HG03159 (cell line): ENCODE results near the gene HOXA11.

ENCODE experiments used
- ATAC-seq: cut with Tn5 transposase; IDR thresholded peaks from one replicate; pipeline ENCODE4 v1.9.1; 2021; ENCODE audit warnings: mild to moderate bottlenecking, moderate library complexity; ENCODE audit not compliant: unreplicated experiment

The HOXA11 gene

DNA sequence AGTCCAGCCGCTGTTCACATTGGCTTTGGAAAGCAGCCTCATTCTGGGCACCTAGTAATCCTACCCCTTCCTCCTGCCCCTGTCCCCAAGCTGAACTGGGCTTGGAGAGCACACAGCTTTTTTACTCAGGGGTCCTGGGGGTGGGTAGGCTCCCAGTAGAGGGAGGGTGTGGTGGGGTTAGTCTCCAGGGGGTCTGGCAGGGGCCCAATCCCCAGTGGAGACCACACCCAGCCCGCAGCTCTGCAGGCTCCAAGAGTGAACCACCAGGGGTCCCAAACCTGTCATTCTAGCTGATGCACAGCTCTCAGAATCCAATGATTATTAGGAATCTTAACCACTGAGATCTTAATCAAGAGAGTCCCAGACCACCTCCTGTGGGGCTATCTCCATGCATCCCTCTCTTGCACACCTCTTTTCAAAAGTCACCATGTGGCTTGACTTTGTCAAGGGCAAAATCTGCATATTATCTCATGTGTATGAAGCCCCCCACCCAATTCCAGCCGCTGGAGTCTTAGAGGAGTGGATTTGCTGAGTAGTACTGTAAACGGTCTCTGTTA is 2.7 kb downstream of the HOXA11 start:
- ATAC-seq, result no peak

DNA sequence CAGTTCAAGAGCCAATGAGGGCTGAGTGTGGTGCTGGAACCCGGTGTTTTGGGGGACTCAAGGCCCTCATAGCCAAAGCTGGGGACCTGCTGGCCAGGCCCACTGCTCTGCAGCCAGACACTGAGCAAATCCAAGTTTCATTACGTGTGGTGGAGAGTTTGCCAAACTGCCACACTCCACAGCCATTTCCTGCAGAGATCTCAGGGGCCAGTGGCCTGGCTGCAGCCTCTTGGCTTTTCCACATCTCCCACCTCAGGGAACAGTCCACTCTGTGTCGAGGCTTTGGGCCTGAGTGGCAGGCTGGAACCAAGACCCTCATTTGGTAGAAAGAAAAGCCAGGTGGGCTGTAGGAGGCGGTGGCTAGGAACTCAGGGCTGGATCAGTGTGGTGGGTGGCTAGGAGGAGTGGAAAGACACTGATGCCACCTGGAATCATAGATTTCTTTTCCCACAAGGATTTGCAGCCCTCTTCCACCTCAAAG is 3.2 kb downstream of the HOXA11 start:
- ATAC-seq, result no peak

DNA sequence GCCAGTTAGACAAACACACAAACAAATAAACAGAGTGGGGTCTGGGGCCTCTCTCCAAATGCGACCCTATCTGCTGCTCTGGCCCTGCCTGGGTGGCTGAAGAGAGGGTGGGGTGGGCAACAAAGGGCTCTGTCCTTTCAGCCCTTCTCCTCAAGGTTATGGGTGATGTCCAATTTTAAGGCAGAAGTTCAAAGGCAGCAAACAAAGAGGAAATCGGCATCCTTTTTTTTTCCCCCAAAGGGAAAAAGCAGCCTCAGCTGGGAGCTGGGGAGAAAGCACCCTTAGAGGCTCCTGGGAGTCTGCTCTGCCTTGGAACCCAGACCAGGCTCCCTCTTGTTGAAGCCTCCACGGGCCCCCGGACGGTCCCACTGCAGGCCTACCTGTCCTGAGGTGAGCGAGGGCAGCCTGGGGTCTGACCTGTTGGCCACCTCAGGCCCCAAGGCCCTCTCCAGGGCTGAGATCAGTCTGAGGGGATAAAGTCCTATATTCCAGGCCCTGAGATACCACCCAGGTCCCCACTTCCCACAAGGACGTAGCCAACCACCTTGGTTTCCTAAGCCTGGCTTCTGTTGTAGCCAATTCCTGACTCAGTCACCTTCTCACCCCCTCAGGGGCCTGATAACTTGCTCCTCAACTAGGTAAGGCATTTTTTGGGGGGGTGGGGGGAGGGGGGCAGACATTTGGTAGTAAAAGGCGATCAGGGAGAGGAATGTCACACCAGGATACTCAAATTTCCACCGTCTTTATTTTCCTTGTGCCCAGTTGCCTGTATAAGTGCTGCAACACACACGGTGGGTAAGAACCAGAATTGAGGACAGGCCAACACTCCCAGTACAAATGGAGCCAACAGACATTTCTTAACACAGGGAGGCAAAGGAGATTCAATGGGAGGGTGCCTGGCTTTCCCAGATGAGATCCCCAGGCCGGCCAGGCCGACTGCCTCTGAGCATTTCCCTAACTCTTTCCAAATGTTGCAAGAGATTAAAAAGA is 4.3 kb downstream of the HOXA11 start:
- ATAC-seq, result no peak

DNA sequence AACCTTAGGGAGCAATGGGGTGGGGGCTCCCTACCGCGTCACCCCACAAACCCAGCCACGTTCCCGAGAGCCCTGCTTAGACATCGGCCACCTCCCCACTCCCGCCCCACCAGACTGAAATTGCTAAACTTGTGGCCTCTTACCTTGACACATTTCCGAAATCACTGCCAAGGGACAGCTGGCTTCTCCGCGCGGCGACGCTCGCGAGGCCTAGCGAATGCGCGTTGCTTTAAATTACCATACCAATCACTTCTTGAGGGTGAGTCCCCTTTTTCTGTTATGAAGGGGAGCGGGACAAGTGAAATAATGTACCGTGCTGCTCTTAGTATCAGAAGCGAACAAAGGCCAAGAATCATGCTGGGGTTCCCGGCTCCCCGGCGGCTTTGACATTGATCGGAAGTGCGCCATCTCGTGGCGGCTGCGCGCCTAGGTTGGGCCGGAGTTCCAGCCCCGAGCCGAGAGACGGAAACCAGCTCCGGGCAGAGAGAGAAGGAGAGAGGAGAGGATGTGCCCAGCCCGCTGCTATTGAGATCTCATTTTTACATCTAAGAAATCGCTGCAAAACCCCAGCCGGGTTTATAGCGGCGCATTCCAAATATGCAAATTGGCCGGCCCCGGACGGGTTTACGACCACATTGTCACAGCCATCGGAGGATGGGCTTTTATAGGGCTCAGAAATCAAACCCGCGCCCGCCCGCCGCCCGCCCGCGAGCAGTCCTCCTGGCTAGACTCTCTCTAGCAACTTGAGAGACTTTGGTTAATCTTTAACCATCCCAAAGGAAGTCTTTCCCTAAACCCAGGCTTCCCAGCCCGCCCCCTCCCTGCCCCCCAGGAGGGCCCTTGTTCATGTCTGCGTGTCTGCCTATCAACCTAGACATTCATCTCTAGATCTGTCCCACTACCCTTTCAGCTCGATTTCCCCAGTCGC is 5.3 kb downstream of the HOXA11 start:
- no peak for ATAC-seq

DNA sequence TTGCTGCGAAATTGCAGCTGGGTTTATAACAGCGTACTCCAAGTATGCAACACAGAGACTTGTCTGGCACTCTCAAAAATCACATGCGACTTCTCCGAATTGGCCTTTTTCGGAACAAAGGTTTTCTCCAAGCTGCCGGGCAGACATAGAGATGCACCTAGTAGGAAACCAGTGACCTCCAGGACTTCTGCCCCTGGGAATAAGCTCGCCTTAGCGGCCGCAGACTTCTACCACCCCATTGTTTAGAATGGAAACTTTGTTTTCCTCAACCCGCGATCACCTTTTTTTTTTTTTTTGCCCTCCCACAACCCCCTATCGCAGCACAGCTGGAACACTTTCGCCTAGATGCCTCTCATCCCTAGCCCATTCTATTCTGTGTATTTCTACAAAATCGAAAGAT is 6.0 kb downstream of the HOXA11 start:
- ATAC-seq, result no peak

DNA sequence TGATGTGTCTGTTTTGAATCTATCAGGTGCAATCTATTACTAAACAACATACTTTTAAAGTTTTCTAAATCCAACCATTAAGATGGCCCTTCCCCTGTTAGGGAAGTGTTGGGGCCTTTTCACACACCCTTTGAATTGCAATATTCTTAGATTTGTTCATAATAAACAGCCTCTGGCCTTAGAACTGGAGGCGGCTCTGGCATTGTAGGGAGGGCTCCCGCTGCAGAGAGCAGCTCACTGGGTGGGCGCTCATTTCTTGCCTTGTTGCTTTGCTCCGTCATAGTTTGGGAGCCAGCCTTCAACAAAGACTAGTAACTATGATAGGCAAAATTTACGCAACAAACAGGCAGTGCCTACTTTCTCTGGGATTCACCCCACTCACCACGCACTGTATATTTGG is 6.7 kb downstream of the HOXA11 start:
- no peak for ATAC-seq

- ATAC-seq, result no peak
Measured at GRCh38 chr7:27177795-27178320, 7.2 kb downstream of the HOXA11 start.

- ATAC-seq, result no peak
Measured at GRCh38 chr7:27176962-27177794, 7.9 kb downstream of the HOXA11 start.

DNA sequence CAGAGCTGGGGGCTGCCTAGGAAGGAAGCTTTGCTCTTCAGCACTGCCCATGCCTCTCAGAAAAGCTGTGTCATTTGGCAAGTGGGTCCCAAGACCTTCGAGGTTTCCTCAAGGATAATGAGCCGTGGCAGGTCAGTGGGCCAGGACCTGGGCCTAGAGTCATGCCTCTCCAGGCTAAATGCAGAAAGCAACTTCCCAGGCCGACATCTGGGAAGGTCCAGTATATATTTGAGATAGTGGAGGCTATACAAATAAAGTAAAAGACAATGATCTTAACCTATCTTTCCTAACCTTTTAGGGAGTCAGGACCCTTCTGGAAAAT is 8.5 kb downstream of the HOXA11 start:
- no peak for ATAC-seq

- ATAC-seq, result no peak
Measured at GRCh38 chr7:27175626-27176523, 9.2 kb downstream of the HOXA11 start.

DNA sequence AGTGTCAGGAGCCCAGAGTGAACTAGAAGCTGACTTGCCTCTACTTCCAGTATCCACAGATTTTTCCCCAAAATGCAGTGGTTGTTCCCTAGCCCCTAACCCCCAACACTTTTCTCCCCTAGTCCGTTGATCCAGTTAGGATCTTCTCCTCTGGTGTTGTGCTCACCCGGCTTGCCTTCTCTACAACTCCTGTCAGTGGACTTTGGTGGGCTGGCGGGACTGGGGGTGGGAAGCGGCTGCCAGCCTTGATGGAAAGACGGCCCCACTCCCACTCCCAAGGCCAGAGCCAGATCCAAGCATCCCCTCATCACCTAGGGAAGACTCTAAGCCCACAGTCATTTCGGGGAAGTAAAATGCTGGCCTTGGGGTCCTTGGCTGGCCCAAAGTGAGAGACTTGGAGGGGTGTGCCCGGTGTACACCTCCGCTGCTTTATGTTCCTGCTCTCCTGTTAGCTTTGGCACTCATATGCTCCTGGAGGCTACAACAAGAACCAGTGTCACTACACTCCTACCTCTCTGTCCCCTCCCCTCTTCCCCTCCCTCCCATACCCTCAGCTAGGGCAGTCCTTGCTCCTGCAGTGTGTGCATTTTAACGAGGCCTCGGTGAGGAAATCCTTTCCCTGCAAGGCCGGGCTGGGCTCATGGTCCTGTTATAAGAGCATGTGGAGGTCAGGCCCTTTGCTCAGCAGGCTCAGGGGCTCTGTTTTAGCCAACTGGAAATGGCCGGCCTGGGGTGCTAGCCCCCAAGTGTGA is 10.0 kb downstream of the HOXA11 start:
- no peak for ATAC-seq

DNA sequence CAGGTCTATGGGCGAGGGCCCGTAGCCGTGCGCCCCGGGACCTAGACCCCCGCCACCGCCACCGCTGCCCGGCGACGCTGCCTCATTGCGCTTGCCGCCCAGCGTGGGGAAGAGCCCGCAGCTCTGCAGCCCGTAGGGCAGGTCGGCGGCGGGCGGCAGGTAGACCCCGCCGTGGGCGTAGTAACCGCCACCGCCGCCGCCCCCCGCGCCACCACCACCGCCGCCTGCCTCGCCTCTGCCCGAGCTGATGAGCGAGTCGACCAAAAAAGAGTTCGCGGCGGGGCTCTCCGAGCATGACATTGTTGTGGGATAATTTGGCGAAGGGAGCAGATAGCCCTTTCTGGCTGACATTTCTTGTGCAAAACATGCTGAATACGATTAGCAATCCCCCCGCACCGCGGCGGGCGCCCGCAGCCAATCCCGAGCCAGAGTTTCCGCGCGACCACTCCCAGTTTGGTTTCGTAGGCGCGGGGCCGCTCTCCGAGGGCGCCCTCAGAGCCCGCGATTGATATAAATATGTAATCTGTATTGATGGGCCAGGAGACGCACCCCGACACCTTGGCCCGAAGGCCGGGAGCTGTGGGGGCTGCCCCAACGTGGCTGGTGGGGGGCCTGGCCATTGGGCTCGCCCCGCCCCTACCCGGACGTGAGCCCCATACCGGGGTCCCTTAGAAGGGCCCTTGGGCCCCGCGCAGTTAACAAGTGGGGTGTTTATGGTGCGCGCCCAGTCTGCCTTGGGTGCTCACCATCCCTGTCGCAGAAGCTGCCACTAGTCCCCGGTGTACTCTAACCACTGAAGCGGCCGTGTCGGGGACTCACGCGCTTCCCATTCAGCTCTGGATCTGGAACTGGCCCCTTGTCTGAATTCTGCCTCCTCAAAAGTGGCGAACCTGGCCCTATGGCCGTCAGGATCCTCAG is 10.8 kb downstream of the HOXA11 start, which contains the start of gene HOXA10:
TSS of gene HOXA10 (minus strand) at position 365 of the 918 bp plus-strand sequence. CDS start at position 351, 14 bp downstream.
- no peak for ATAC-seq

- no peak for ATAC-seq
Measured at GRCh38 chr7:27173511-27173955, 11.5 kb downstream of the HOXA11 start.

- ATAC-seq, result no peak
Measured at GRCh38 chr7:27172823-27173510, 12.1 kb downstream of the HOXA11 start.

DNA sequence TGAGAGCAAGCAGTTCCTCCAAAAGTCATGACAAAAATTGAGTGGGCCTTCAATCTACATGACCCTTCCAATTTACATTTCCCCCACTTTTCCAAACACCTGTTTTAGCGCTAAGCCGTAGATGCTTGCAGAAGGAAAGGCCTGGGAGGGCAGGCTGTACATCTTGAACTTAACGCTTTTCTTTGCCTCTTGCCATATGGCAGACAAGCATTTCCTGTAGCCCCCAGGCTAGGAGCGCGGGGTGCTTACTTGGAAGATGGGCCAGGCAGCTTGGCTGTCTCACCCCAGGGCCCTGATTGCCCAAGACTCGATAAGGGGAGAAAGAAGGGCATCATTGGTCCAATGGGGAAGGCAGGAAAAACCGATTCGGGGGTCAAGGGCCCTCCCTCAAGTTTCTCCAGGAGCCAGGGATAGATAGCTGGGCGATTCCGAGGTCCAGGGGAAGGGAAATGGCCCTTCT is 12.7 kb downstream of the HOXA11 start:
- no peak for ATAC-seq

GRCh38 chr7:27171637-27172314 is 13.3 kb downstream of the HOXA11 start:
- ATAC-seq, result no peak
